ENCODE measurements around the gene AAK1. TPM values are rescaled to one million over a fixed set of nuclear protein-coding genes. Genes with fewer than 3 reads are reported as not detected.

AAK1 gene
- total and polyA plus RNA-seq, 2 donors (not counting 3 experiments of a cell fraction or from before 2014, with no cell fraction given): 31.0 to 127 TPM

DNA sequence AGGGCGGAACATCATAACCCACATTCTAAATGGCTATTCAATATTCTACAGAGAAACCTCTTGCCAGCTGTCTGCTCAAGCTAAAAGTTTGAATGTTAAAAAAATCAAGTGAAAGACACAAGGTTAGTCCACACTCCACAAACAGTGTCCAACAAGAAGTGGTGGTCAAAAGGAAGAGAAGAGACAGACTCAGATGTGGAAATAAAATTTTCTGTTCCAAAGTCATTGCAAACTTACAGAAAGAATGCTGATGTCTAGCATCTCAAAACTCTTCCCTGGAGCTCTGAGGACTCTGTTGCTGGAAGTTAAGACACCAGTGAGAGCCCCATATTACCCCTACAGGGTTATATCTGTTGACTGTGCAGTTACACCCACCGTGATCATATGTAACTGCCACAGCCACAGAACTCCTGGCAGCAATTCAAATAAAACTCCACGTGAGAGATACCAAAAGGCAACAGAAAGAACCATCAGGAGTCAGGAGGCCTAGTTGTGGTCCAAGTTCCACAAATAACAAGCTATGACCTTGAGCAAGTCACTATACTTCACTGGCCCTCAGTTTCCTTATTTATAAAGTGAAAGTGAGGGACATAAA, 60.9 kb downstream of the AAK1 start:
- Histone ChIP-seq H4K20me1 (replicated peaks; ENCODE audit: control insufficient read depth, extremely low read depth, insufficient read depth, low read length) (peaks cover 4% of the 10 kb centered on the region), H3K4me3 (replicated peaks in 1 of 3; ENCODE audit: insufficient read depth in 1 of 3, low read depth in 1 of 3, low read length in 3 of 3) (no peak overlapping the region), H3K9me3 (replicated peaks; ENCODE audit: control insufficient read depth, insufficient read depth, low read length) (no peaks in the 10 kb centered on the region), H3K79me2 (ENCODE audit: control insufficient read depth, insufficient read depth, low read length) (peaks cover 68% of the 10 kb centered on the region), H3K4me2 (ENCODE audit: insufficient read depth, low read length) (no peak overlapping the region), H3K4me1 (ENCODE audit: control insufficient read depth, extremely low read depth, insufficient read depth, low read length) (peaks cover 6% of the 10 kb centered on the region), H3K9me1 (replicated peaks; ENCODE audit: control insufficient read depth, extremely low read depth, insufficient read depth, low read length) (no peaks in the 10 kb centered on the region), H2AFZ (ENCODE audit: low read depth, low read length) (no peak overlapping the region), H3K27me3 (ENCODE audit: control insufficient read depth in 2 of 2, insufficient read depth in 2 of 2, low read length in 2 of 2) (no peaks in the 10 kb centered on the region), H3K36me3 (ENCODE audit: control insufficient read depth in 2 of 2, extremely low read depth in 1 of 2, insufficient read depth in 2 of 2, low read length in 2 of 2) (no peaks in the 10 kb centered on the region), H3K27ac (ENCODE audit: insufficient read depth, low read depth, low read length) (no peak overlapping the region), H3K9ac (replicated peaks; ENCODE audit: extremely low read depth, insufficient read depth, low read length) (no peak overlapping the region)
- intact Hi-C loops (cut with micrococcal nuclease) (no loop called here), dilution Hi-C loops (cut with MboI; ENCODE audit: extremely low pct_ligation_motif_present, low sequenced_read_pairs) (no loop called here)
- FAIRE-seq (no peak), DNase-seq (ENCODE audit: low read depth, low spot score) (no peak)
- CTCF ChIA-PET: interaction anchor here (0.7 to 6.1 kb wide), 9 partner anchors 10 to 142 kb away, joined by 3 to 35 read pairs (median 4); no protein-coding TSS in a partner anchor
- BruUV-seq (replicated peaks): no TSS peak
- POLR2A ChIA-PET: no interaction called here
- TF ChIP-seq GATA2 (IDR thresholded peaks at IDR 0.05; ENCODE audit: insufficient read depth, insufficient read length, low read depth, low read length) (no peak), POLR2A (IDR thresholded peaks at IDR 0.05; ENCODE audit: low read depth, low read length) (no peak)
- TF ChIP-seq, protein P1, sequence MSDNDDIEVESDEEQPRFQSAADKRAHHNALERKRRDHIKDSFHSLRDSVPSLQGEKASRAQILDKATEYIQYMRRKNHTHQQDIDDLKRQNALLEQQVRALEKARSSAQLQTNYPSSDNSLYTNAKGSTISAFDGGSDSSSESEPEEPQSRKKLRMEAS (IDR thresholded peaks at IDR 0.05; ENCODE audit: insufficient read depth, insufficient read length): no peak

DNA sequence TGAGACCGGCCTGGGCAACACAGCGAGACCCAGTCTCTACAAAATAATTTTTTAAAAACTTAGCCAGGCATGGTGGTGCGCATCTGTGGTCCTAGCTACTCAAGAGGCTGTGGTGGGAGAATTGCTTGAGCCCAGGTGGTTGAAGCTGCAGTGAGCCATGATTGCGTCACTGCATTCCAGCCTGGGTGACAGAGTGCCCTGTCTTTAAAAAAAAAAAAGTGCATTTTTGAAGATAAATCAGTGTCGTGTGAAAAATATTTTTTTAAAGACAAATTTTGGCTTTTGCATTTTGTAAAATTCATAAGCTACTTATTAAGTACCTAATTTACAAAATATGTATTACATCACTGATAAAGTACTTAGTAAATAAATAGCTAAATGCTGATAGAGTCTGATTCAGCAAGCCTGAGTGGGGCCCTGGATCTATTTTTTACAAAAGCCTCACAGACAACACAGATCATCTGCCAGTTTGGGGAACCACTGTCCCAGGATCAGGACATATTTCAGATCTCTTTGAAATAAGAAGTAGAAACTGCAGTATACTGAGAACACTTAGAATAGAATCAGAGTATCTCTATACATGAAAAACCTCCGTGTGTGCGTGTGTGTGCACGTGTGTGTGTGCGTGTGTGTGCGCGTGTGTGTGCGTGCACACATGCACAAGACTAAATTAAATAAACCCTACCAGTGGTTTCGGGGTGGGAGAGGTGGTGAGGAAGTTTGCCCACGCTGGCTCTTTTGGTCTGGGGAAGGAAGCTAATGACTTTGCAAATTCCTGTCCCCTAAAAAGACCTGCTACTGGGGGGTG, 61.6 kb downstream of the AAK1 start:
- intact Hi-C loops (cut with micrococcal nuclease): no loop called here
- no peaks in the 10 kb centered on the region for H3K9me1 ChIP-seq (replicated peaks; ENCODE audit: control insufficient read depth, extremely low read depth, insufficient read depth, low read length)
- no peak overlapping the region for H3K4me2 ChIP-seq (ENCODE audit: insufficient read depth, low read length)
- no peak overlapping the region for H3K27ac ChIP-seq (ENCODE audit: insufficient read depth, low read depth, low read length)
- POLR2A ChIA-PET: no interaction called here
- H3K79me2 ChIP-seq (ENCODE audit: control insufficient read depth, insufficient read depth, low read length): peaks cover 75% of the 10 kb centered on the region
- H3K27me3 ChIP-seq (ENCODE audit: control insufficient read depth in 2 of 2, insufficient read depth in 2 of 2, low read length in 2 of 2): no peaks in the 10 kb centered on the region
- no peak overlapping the region for H3K9ac ChIP-seq (replicated peaks; ENCODE audit: extremely low read depth, insufficient read depth, low read length)
- peaks cover 6% of the 10 kb centered on the region for H3K4me1 ChIP-seq (ENCODE audit: control insufficient read depth, extremely low read depth, insufficient read depth, low read length)
- DNase-seq (ENCODE audit: low read depth, low spot score) (no peak), FAIRE-seq (no peak)
- TF ChIP-seq JUN (IDR thresholded peaks at IDR 0.05; ENCODE audit: borderline replicate concordance, insufficient read depth, insufficient read length, low read depth) (no peak), POLR2A (IDR thresholded peaks at IDR 0.05; ENCODE audit: low read depth, low read length) (no peak), GATA2 (IDR thresholded peaks at IDR 0.05; ENCODE audit: insufficient read depth, insufficient read length, low read depth, low read length) (no peak), EZH2 (IDR thresholded peaks at IDR 0.05; ENCODE audit: borderline replicate concordance, low read depth, low read length, severe bottlenecking) (no peak), MYC (IDR thresholded peaks at IDR 0.05; ENCODE audit: low read depth, low read length) (no peak), POLR2AphosphoS5 (IDR thresholded peaks at IDR 0.05; ENCODE audit: insufficient read depth, low read depth, low read length) (no peak)
- TF ChIP-seq, protein P1 (IDR thresholded peaks at IDR 0.05; ENCODE audit: insufficient read depth, insufficient read length): no peak
- TF ChIP-seq, protein P2, sequence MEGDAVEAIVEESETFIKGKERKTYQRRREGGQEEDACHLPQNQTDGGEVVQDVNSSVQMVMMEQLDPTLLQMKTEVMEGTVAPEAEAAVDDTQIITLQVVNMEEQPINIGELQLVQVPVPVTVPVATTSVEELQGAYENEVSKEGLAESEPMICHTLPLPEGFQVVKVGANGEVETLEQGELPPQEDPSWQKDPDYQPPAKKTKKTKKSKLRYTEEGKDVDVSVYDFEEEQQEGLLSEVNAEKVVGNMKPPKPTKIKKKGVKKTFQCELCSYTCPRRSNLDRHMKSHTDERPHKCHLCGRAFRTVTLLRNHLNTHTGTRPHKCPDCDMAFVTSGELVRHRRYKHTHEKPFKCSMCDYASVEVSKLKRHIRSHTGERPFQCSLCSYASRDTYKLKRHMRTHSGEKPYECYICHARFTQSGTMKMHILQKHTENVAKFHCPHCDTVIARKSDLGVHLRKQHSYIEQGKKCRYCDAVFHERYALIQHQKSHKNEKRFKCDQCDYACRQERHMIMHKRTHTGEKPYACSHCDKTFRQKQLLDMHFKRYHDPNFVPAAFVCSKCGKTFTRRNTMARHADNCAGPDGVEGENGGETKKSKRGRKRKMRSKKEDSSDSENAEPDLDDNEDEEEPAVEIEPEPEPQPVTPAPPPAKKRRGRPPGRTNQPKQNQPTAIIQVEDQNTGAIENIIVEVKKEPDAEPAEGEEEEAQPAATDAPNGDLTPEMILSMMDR (IDR thresholded peaks at IDR 0.05; ENCODE audit: extremely low read depth in 1 of 2, insufficient read depth in 1 of 2, low read depth in 1 of 2, low read length in 2 of 2): no peak
- no peak overlapping the region for H3K4me3 ChIP-seq (replicated peaks in 1 of 3; ENCODE audit: insufficient read depth in 1 of 3, low read depth in 1 of 3, low read length in 3 of 3)
- CTCF ChIA-PET: interaction anchor here (0.8 to 6.1 kb wide), 7 partner anchors 9 to 143 kb away, joined by 3 to 35 read pairs (median 4); no protein-coding TSS in a partner anchor
- H3K9me3 ChIP-seq (replicated peaks; ENCODE audit: control insufficient read depth, insufficient read depth, low read length): no peaks in the 10 kb centered on the region
- H2AFZ ChIP-seq (ENCODE audit: low read depth, low read length): no peak overlapping the region
- no TSS peak for BruUV-seq (replicated peaks)
- dilution Hi-C loops (cut with MboI; ENCODE audit: extremely low pct_ligation_motif_present, low sequenced_read_pairs): no loop called here
- H3K36me3 ChIP-seq (ENCODE audit: control insufficient read depth in 2 of 2, extremely low read depth in 1 of 2, insufficient read depth in 2 of 2, low read length in 2 of 2): no peaks in the 10 kb centered on the region
- H4K20me1 ChIP-seq (replicated peaks; ENCODE audit: control insufficient read depth, extremely low read depth, insufficient read depth, low read length): peaks cover 4% of the 10 kb centered on the region

Measured in endothelial cell of umbilical vein (primary cell).